HFF-Myc (cell line): ENCODE data around the gene PC.

Source experiments
- DNase-seq: peaks from one replicate; pipeline ENCODE4 v3.0.0-alpha.2; 2011; ENCODE audit warnings: low read depth; ENCODE audit errors: extremely low read depth
- H3K4me3 ChIP-seq: replicated peaks from 2 replicates; pipeline ENCODE4 v1.5.1; 2011; ENCODE audit warnings: low read depth, mild to moderate bottlenecking, control low read depth, low read length
- CTCF ChIP-seq: IDR thresholded peaks from 2 replicates; pipeline ENCODE4 v1.5.1; 2012; ENCODE audit warnings: mild to moderate bottlenecking, low read depth, low read length, control low read depth; ENCODE audit errors: missing control alignments

Gene PC

GRCh38 chr11:66934950-66935779, 23.0 kb downstream of the PC start:
- DNase-seq, result no peak
- H3K4me3 ChIP-seq, result no peak overlapping the region
- TF ChIP-seq CTCF, result no peak

GRCh38 chr11:66933531-66933930, 24.7 kb downstream of the PC start:
- no peak for TF ChIP-seq CTCF
- no peak for DNase-seq
- H3K4me3 ChIP-seq, result no peak overlapping the region

- no peak overlapping the region for H3K4me3 ChIP-seq
- TF ChIP-seq CTCF, result no peak
- DNase-seq, result no peak
Observed at GRCh38 chr11:66932543-66932942, 25.6 kb downstream of the PC start.

- no peak for DNase-seq
- H3K4me3 ChIP-seq, result no peak overlapping the region
- no peak for TF ChIP-seq CTCF
Observed at GRCh38 chr11:66929753-66930152, 28.4 kb downstream of the PC start.

GRCh38 chr11:66924272-66924671, 33.9 kb downstream of the PC start:
- TF ChIP-seq CTCF, result no peak
- H3K4me3 ChIP-seq, result no peak overlapping the region

GRCh38 chr11:66922551-66922950, 35.6 kb downstream of the PC start:
- TF ChIP-seq CTCF, result no peak
- DNase-seq, result no peak
- H3K4me3 ChIP-seq, result no peak overlapping the region

More at GRCh38 chr11:66924272-66924671, 33.9 kb downstream of the PC start:
- no peak for DNase-seq
